Liver (tissue), 9 donors: ENCODE data around the gene HTR2B. TPM values are rescaled to one million over a fixed set of nuclear protein-coding genes. Genes with fewer than 3 reads are reported as not detected.

Experiments
- DNase-seq: peaks from one replicate; pipeline ENCODE4 v3.0.0-alpha.2; 2017; ENCODE audit warnings: low spot score
- H3K27ac ChIP-seq, 2 donors: one replicate each; pipeline ENCODE4 v1.7.0; 2013; ENCODE audit warnings: inconsistent platforms in 2 of 2, low read length in 2 of 2, control low read depth in 1 of 2, low read depth in 1 of 2, mild to moderate bottlenecking in 1 of 2
- H3K27me3 ChIP-seq, 4 donors: one replicate each; pipeline versions ENCODE4 v1.6.1 to v1.7.0; 2013; ENCODE audit warnings: low read length in 3 of 4, inconsistent platforms in 1 of 4, mild to moderate bottlenecking in 1 of 4, moderate library complexity in 1 of 4; ENCODE audit not compliant: control insufficient read depth in 4 of 4, insufficient read depth in 4 of 4
- H3K36me3 ChIP-seq, 4 donors: one replicate each; pipeline versions ENCODE4 v1.6.1 to v1.7.0; 2013; ENCODE audit warnings: low read length in 3 of 4, mild to moderate bottlenecking in 3 of 4, low read depth in 1 of 4, moderate library complexity in 1 of 4; ENCODE audit not compliant: control insufficient read depth in 4 of 4, insufficient read depth in 3 of 4
- H3K4me1 ChIP-seq, 4 donors: one replicate each; pipeline versions ENCODE4 v1.6.1 to v1.7.0; 2013; ENCODE audit warnings: low read length in 3 of 4, mild to moderate bottlenecking in 3 of 4, moderate library complexity in 1 of 4; ENCODE audit not compliant: control insufficient read depth in 4 of 4, insufficient read depth in 4 of 4
- H3K4me3 ChIP-seq, 3 donors: one replicate each; pipeline versions ENCODE4 v1.6.1 to v1.7.0; 2013; ENCODE audit warnings: low read length in 3 of 3, control low read depth in 1 of 3, low read depth in 1 of 3, mild to moderate bottlenecking in 1 of 3
- H3K9ac ChIP-seq, 2 donors: one replicate each; pipeline ENCODE4 v1.7.0; 2013; ENCODE audit warnings: low read length in 2 of 2, mild to moderate bottlenecking in 2 of 2, moderate library complexity in 2 of 2, control low read depth in 1 of 2, low read depth in 1 of 2
- H3K9me3 ChIP-seq, 4 donors: one replicate each; pipeline versions ENCODE4 v1.6.1 to v1.7.0; 2013; ENCODE audit warnings: low read length in 3 of 4; ENCODE audit not compliant: control insufficient read depth in 4 of 4
- ATF3 ChIP-seq: IDR thresholded peaks from 2 replicates; pipeline ENCODE4 v1.6.1; 2016; ENCODE audit warnings: antibody characterized with exemption
- CTCF ChIP-seq: fragments of 150-350 bp; IDR thresholded peaks from 2 replicates; pipeline ENCODE4 v1.5.1; 2017; ENCODE audit warnings: improper control_type of control experiment, low read depth, low read length; ENCODE audit not compliant: missing input control
- EGR1 ChIP-seq, 2 donors: IDR thresholded peaks; 2 replicates each; pipeline ENCODE4 v1.6.1; 2016 to 2018; ENCODE audit warnings: antibody characterized with exemption in 2 of 2, low read depth in 2 of 2
- FOXA1 ChIP-seq: IDR thresholded peaks from 2 replicates; pipeline ENCODE4 v1.6.1; 2016; ENCODE audit warnings: antibody characterized with exemption
- FOXA2 ChIP-seq: IDR thresholded peaks from 2 replicates; pipeline ENCODE4 v1.6.1; 2016; ENCODE audit warnings: antibody characterized with exemption
- GABPA ChIP-seq, 2 donors: IDR thresholded peaks in 1 of 2; conservative IDR thresholded peaks in 1 of 2; 2 replicates each; pipeline ENCODE4 v1.6.1; 2016; ENCODE audit warnings: antibody characterized with exemption in 2 of 2, mild to moderate bottlenecking in 1 of 2, moderate library complexity in 1 of 2
- HNF4A ChIP-seq, 2 donors: conservative IDR thresholded peaks; 2 replicates each; pipeline ENCODE4 v1.6.1; 2016; ENCODE audit warnings: antibody characterized with exemption in 2 of 2, mild to moderate bottlenecking in 2 of 2
- HNF4G ChIP-seq: IDR thresholded peaks from 2 replicates; pipeline ENCODE4 v1.6.1; 2016; ENCODE audit warnings: antibody characterized with exemption
- JUND ChIP-seq, 2 donors: IDR thresholded peaks; 2 replicates each; pipeline ENCODE4 v1.6.1; 2016; ENCODE audit warnings: antibody characterized with exemption in 2 of 2
- MAX ChIP-seq: IDR thresholded peaks from 2 replicates; pipeline ENCODE4 v1.6.1; 2016; ENCODE audit warnings: antibody characterized with exemption
- NR2F2 ChIP-seq: IDR thresholded peaks from 2 replicates; pipeline ENCODE4 v1.6.1; 2016; ENCODE audit warnings: antibody characterized with exemption
- RAD21 ChIP-seq, 2 donors: IDR thresholded peaks; 2 replicates each; pipeline ENCODE4 v1.6.1; 2016; ENCODE audit warnings: antibody characterized with exemption in 2 of 2, mild to moderate bottlenecking in 2 of 2
- RXRA ChIP-seq, 2 donors: IDR thresholded peaks; 2 replicates each; pipeline ENCODE4 v1.6.1; 2017 to 2018; ENCODE audit warnings: antibody characterized with exemption in 2 of 2, mild to moderate bottlenecking in 1 of 2
- SP1 ChIP-seq: IDR thresholded peaks from 2 replicates; pipeline ENCODE4 v1.6.1; 2018; ENCODE audit warnings: antibody characterized with exemption, mild to moderate bottlenecking
- TAF1 ChIP-seq: conservative IDR thresholded peaks from 2 replicates; pipeline ENCODE4 v1.6.1; 2016; ENCODE audit warnings: antibody characterized with exemption, mild to moderate bottlenecking
- YY1 ChIP-seq: IDR thresholded peaks from 2 replicates; pipeline ENCODE4 v1.6.1; 2016; ENCODE audit warnings: antibody characterized with exemption, mild to moderate bottlenecking
- ZBTB33 ChIP-seq: IDR thresholded peaks from 2 replicates; pipeline ENCODE4 v1.6.1; 2016; ENCODE audit warnings: antibody characterized with exemption
- WGBS: extraction: QIAGEN DNeasy Blood & Tissue Kit; methylation state at CpG from one replicate; pipeline ENCODE4 v1.1.7; 2013; 5-methylcytosine and 5-hydroxymethylcytosine counted together
- polyA plus RNA-seq, 2 donors: library from polyadenylated mRNA; stranded (reverse) in 1 of 2; unstranded in 1 of 2; fragments of 200-250 nt in 1 of 2; fragments of >200 nt in 1 of 2; fragmentation: Nextera tagmentation in 1 of 2; extraction: Ambion mirVana in 1 of 2; gene quantifications; one replicate each; pipeline versions ENCODE4 v1.2.1 to v1.2.3, GENCODE V29; 2013 to 2015
- total RNA-seq, 2 donors: library from RNA; depleted of rRNA; stranded (reverse); fragments of >200 nt; gene quantifications; one replicate each; pipeline ENCODE4 v1.2.3, GENCODE V29; 2014
- donor health status: healthy.
- donor health status: healthy.
- donor health status: healthy.
- donor health status: healthy.
- donor health status: healthy.

HTR2B gene
- total and polyA plus RNA-seq, 4 donors: 0.09 to 1.0 (median 0.63) TPM

GRCh38 chr2:231170055-231170454, 45.2 kb upstream of the HTR2B start (continued):
- no peak for TF ChIP-seq CTCF
- TF ChIP-seq HNF4G: no peak
- TF ChIP-seq EGR1 (IDR thresholded peaks at IDR 0.05; ENCODE audit: low read depth in 2 of 2): no peak
- TF ChIP-seq YY1: no peak
- no peak for TF ChIP-seq RAD21 (IDR thresholded peaks at IDR 0.05)
- TF ChIP-seq MAX: no peak
- TF ChIP-seq SP1: no peak

GRCh38 chr2:231169488-231169887, 44.6 kb upstream of the HTR2B start:
- no peak overlapping the region for H3K4me3 ChIP-seq
- H3K4me1 ChIP-seq: no peaks in the 10 kb centered on the region
- no peaks in the 10 kb centered on the region for H3K9me3 ChIP-seq
- no peak overlapping the region for H3K9ac ChIP-seq
- peaks cover 3 to 55% (median 51%) of the 10 kb centered on the region in 4 donors for H3K36me3 ChIP-seq
- H3K27me3 ChIP-seq: no peaks in the 10 kb centered on the region
- WGBS: 91% methylated on average over 3 of the region's 3 CpGs
- no peak overlapping the region for H3K27ac ChIP-seq
- DNase-seq: no peak
- TF ChIP-seq RAD21 (IDR thresholded peaks at IDR 0.05): no peak
- TF ChIP-seq MAX: no peak
- TF ChIP-seq RXRA (IDR thresholded peaks at IDR 0.05): no peak
- TF ChIP-seq EGR1 (IDR thresholded peaks at IDR 0.05; ENCODE audit: low read depth in 2 of 2): no peak

- Histone ChIP-seq H3K9ac (no peak overlapping the region), H3K27ac (no peak overlapping the region), H3K9me3 (no peaks in the 10 kb centered on the region), H3K27me3 (no peaks in the 10 kb centered on the region), H3K4me3 (no peak overlapping the region), H3K36me3 (peaks cover 3 to 59% (median 56%) of the 10 kb centered on the region in 4 donors), H3K4me1 (no peaks in the 10 kb centered on the region)
- TF ChIP-seq YY1: no peak
- no peak for TF ChIP-seq TAF1
- no peak for TF ChIP-seq HNF4G
- no peak for TF ChIP-seq RAD21 (IDR thresholded peaks at IDR 0.05)
- TF ChIP-seq NR2F2: no peak
- no peak for TF ChIP-seq JUND (IDR thresholded peaks at IDR 0.05)
- no peak for TF ChIP-seq ZBTB33
- TF ChIP-seq RXRA (IDR thresholded peaks at IDR 0.05): no peak
- no peak for TF ChIP-seq EGR1 (IDR thresholded peaks at IDR 0.05; ENCODE audit: low read depth in 2 of 2)
- TF ChIP-seq CTCF: no peak
- no peak for TF ChIP-seq MAX
- no peak for TF ChIP-seq FOXA1
- TF ChIP-seq GABPA (IDR thresholded peaks at IDR 0.05 in 1 of 2, conservative IDR thresholded peaks at IDR 0.05 in 1 of 2): no peak
- TF ChIP-seq HNF4A (conservative IDR thresholded peaks at IDR 0.05): no peak
- no peak for TF ChIP-seq ATF3
- no peak for TF ChIP-seq FOXA2
- TF ChIP-seq SP1: no peak
- WGBS: 88% methylated on average over 4 of the region's 4 CpGs
- no peak for DNase-seq
Measured at GRCh38 chr2:231168460-231169139, 43.8 kb upstream of the HTR2B start.
